GM21381 (cell line): ENCODE data around the gene EXOC3.
A peak's percentile ranks its signal among the peaks of the same experiment; 100 is the strongest.
"Not testable (repeated sequence)": the region's sequence is repeated elsewhere in the genome, so short reads cannot be mapped to it uniquely, and the experiment has no call there.

Source experiments
- ATAC-seq: cut with Tn5 transposase; IDR thresholded peaks from one replicate; pipeline ENCODE4 v1.9.1; 2021; ENCODE audit warnings: mild to moderate bottlenecking, moderate library complexity; ENCODE audit not compliant: unreplicated experiment

The EXOC3 gene

DNA sequence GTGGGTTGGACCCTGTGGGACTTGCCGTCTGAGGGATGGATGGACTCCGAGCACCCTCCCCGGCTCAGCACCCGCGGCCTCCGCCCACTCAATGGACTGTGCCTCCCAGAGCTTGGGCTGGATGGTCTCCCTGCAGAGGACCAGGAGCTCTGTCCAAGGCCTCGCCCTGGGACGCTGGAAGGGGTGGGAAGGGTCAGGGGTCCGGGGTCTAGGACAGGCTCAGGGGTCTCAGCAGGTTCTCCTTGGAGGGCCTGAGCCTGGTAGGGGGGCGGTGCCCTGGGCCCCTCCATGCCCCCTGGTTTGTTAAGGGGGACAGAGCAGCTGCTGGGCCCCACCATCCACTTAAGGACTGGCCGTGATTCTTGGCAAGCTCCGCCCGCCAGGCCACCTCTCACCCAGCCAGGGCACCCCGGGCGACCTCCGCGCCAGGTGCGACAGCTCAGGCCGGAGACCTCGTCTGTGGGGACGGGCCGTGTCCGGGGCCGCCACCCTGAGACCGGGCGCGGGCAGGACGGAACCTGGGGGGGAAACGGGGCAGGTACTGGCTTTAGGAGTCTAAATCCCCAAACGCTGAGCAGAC lies 29.2 kb downstream of the EXOC3 start:
- peak; percentile 11 for ATAC-seq

DNA sequence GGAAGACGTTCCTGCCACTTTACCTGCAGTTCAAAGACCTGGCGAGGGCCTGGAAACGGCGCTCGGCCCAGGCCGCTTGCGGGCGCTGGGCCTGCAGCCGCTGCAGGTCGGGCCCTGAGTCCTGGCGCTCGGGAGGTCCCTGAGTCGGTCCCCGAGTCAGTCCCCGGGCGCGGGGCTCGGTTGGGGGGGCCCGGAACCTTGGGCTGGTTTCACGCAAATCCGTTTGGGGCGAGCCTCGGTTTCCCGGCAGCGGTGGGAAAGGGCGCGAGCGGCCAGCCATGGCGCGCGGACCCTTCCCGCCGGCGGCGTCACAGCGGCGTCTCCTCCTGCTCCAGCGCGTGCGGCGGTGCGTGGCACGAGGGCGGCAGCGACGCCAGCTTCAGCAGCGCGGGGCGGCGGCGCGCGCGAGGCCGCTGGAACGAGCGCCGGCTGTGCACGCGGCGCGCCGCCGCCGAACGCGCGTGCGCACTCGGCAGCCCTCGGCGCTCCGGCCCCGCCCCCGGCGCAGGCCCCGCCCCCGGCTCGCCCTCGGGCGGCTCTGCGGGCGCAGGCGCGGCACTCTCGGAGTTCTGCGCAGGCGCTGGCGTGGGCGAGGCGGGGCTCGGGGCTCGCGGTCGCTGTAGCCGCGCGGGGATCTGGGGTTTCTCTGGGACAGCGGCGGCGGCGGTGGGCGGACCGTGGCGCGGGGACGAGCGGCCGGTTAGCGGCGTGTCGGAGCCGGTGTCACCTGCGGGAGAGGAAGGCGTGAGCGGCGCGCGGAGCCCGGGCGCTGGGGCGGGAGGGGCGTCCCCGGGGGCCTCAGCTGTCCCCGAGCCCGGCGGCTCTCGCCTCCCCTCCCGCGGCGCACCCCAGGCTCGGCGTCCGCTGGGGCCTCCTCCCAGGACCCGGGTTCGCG lies 29.9 kb downstream of the EXOC3 start:
- peak; percentile 74 for ATAC-seq

DNA sequence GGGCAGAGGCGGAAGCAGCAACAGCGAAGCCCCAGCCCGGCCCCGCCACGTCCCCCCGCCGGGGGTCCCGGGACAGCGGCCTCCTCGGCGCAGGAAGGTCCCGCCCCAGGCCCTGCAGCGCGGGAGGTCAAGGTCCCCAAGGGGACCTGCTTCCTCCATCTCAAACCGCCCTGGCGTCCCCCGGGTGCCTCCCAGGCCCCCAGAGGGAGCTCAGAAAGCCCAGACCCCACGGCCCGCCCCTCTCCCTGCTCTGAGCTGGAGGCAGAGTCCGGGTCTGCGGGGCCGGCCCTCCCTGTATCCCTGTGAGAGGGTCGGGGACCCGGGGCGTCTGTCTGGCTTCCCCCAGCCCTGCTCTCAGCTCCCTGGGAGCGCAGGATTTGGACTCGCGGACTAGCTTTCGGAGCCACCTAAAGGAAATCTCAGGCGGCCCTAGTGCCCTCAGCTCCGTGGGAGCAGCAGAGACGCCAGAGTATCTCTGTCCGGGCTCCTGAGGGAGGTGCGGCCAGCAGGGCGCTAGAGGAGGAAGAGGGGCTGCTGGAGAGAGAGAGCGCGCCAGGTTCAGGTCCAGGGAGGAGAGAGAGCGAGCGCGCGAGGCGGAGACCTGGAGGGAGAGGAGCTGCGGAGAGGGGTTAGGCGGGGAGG lies 30.7 kb downstream of the EXOC3 start:
- ATAC-seq, result peak; percentile 14

DNA sequence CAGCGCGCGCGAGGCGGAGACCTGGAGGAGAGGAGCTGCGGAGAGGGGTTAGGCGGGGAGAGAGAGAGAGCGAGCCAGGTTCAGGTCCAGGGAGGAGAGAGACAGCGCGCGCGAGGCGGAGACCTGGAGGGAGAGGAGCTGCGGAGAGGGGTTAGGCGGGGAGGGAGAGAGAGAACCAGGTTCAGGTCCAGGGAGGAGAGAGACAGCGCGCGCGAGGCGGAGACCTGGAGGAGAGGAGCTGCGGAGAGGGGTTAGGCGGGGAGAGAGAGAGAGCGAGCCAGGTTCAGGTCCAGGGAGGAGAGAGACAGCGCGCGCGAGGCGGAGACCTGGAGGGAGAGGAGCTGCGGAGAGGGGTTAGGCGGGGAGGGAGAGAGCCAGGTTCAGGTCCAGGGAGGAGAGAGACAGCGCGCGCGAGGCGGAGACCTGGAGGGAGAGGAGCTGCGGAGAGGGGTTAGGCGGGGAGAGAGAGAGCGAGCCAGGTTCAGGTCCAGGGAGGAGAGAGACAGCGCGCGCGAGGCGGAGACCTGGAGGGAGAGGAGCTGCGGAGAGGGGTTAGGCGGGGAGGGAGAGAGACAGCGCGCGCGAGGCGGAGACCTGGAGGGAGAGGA lies 31.4 kb downstream of the EXOC3 start:
- ATAC-seq, result not testable (repeated sequence)

DNA sequence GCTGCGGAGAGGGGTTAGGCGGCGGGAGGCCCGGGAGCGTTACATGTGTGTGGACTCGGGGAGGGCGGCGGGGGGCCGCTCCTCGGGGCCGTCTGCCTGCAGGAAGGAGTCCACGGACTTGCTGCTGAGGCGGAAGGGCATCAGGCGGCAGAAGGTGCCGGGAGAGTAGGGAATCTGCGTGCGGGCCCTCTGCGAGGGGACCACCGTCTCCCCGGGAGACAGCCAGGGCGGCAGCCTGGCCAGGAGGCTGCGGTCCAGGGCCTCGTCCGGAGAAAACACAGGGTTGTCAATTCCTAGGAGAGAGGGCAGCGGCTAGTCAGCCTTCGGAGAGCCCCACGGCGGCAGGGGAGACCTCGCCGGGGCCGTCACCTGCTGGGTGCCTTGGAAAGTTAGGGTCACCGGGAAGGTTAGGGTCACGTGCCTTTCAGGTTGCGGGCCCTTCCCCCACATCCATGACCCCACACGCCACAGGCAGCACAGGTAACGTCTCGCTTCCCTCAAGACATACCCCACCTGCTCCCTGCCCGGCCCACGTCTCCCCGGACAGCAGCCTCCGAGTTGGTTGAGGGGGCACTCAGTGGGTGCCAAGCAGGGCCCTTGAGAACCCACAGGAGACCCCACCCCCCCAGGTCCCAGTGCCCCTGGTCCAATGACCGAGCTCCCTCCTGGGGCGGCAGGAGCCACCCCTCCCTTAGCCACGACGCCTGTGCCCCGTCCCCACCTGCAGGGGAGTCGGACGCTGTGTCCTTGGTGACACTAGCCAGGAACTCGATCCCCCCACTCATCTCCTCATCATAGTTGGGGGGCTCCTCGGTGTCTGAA lies 32.1 kb downstream of the EXOC3 start:
- no peak for ATAC-seq

DNA sequence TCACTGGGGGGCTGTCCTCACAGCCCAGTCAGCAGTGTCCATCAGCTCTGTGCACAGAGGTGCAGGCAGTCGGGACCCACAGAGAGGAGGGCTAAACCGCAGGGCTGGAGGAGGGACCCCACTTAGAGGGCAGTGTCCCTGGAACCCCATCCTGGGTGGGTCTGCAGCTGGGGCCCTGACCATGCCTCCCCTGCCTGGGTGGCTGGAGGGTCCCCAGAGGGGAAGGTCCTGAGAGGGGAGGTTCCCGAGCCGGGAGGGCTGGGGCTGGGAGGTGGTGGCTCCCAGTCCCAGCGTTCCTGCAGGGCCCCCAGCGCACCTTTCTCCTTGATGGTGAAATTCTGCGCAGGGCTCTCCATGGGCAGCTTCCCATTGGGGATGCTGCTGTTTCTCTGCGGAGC lies 32.7 kb downstream of the EXOC3 start:
- ATAC-seq, result no peak

DNA sequence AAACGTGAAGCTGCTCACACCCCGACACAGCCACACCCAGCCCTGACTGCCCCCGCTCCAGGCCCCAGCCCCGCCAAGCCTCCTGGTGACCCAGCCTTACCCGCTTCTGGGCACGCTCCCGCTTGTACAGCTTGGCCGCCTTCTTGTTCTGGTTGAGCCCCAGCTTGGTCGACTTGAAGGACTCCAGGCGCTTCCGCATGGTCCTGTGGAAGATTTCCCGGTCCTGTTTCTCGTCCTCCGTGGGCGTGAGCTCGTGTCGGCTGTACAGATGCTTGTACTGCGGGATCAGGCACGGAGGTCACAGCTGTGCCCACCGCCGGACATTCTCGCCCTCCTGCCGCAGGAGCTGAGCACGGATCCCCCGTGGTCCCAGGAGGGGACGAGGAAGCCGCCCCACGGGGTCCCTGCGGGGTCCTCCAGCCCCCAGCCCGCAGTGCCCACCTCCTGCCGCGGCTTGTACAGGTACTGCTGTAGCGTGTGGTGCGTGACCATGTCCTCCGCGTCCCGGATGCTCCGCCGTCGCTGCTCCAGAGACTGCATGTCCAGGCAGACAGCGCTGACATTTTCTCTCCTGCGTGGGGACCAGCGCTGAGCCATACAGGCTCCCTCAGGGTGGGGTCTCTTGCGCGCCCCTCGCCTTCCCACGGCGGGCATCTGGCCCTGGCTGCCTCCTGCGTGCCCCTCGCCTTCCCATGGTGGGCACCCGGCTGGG lies 33.3 kb downstream of the EXOC3 start:
- ATAC-seq, result no peak

DNA sequence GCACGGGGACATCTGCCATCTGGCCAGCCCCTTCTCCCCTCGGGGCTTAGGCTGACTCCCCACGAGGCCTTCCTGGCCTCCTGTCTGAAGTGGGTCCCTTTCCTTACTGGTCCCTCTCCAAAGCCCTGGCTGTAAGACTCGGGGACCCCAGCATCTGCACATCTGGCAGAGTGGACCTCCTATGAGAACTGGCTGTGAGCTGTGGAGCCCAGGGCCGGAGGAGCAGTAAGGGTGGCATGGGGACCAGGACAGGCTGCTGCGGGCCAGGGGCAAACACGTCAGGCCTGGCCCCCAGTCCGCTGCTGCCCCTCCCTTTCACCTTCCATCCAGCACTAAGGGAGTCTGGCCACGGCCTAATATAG lies 33.8 kb downstream of the EXOC3 start:
- no peak for ATAC-seq

DNA sequence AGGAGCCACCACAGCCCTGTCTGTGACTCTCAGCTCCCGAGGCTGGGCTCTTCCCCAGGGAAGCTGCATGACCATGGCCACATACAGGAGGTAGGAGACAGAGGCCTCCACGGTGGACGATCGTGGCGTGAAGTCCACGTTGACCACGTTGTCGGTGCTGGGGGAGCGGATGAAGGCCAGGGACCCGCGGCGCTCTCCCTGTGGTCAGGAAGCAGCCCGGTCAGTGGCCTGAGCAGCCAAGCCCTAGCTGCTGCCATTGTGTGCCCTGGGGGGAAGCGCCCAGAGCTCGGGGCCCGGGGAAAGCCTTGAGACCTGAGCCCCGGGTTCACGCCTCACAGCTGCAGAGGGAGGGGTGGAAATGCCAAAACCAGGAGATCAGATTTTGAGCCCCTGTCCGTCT lies 34.3 kb downstream of the EXOC3 start:
- ATAC-seq, result no peak

DNA sequence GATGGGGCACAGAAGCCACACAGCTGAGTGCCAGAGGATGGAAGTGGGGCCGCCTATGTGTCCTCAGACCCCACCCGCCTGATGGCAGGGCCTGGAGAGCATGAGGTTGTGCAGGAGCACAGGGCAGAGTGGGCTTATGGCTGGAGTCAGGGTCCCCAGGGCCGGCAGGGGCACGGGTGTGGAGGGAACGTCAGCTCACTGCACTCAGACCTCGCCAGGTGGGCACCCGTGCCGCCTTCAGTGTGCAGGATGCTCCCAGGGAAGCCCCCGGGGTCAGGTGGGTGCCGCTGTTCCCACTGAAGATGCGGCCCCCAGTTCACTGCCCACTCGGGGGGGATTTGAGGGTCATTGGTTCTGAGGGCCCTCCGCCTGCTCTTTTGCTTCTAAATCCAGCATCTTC lies 34.9 kb downstream of the EXOC3 start:
- ATAC-seq, result no peak

DNA sequence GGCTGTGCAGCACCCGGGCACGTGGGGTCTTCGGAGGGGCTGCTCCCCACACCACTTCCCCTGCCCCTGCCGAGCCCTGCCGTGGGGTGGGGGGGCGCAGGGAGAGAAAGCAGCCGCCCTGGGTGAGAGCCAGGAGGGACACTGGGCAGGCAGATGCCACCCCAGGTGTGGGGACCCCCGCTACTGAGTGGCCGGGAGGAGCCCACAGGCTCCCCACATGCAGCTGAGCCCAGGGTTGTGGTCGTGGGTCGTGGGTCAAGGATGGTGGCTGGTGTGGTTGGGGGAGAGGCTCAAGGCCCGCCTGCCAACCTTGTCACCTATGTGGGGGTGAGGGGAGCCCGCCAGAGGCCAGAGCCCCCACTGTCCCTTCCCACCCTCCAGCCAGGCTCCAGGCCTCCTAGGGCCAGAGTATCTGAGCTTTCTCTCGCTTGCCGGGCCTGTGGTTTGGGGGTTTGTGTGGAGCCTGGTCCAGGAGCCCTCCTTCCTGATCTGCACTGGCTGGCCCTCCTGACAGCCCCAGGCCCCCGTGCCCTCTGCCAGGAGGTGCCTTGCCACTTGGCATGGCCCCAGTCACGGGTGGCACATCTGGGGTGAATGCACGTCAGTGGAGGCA lies 35.5 kb downstream of the EXOC3 start:
- no peak for ATAC-seq

DNA sequence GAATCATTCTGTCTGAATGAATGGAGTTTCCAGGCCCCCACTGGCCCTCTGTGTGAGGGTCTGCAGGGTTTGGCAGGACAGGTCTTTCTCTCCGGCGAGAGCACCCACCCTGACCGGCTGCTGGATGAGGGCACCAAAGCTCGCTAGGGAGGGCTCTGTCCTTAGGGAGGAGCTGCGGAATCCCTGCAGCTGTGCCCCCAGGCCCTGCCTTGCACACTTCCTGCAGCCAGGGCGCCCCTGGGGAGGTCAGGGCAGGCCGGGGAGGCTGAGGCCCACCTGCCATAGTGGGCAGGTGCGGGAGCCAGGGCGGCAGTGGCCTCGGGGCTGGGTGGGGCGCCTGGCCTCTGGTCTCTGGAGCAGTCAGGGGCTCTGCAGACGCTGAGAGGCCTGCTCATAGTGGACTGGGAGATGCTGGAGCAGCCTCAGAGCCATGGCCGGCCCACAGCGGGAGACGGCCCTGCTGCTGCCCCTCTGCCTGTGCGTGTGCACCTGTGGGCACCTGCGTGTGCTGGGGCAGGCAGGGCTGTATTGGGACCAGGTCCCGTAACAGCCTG lies 36.1 kb downstream of the EXOC3 start:
- ATAC-seq, result no peak

DNA sequence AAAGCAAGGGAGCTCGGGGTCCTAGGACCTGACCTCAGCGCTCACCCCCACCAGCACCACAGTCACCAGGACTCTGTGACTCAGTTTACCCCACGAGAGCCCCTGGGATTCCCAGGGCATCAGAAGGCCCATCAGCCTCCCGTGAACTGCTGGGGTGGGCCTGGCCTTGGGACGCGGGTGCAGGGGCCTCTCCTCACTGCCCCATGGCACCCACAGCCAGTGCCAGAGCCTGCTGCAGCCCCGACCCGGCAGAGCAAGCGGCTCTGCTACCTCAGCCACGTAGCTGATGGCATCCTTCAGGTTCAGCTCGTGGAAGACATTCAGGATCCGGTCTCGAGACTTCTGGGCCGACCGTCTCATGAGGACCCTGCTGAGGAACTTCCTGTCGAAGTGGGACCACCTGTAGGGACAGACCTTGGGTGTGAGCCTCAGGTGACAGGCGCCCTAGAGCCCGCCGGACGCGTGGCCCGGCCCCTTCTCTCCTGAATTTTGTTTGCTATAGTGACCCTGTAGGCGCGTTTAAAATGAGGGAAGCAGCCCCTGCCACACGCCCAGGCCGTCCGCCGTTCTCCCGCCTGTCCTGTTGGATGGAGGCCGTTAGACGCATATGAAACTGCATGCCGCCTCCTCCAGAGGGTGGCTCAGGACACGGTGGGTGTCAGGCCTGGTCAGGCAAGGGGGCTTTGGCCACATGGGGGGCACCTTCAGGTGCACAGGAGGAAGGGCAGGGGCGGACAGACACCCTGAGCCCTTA lies 36.8 kb downstream of the EXOC3 start:
- ATAC-seq, result no peak

DNA sequence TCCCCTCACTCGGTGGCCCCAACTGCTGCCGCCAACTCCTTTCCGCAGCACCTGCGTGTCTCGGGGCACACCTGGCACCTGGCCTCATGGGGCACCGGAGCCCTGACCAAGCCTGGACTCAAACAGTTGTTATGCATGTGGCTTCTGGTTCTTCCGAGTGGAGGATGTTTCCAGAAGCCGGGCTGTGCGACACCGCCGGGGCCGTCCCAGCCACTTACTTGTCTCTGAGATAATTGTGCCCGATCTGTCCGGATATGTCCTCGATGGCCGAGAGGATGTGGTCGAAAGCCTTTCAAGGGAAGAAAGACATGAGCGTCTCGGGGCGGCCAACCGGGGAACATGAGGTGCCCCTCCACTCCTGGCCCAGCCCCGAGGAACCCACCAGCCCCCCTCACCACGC lies 38.4 kb downstream of the EXOC3 start:
- ATAC-seq, result no peak

DNA sequence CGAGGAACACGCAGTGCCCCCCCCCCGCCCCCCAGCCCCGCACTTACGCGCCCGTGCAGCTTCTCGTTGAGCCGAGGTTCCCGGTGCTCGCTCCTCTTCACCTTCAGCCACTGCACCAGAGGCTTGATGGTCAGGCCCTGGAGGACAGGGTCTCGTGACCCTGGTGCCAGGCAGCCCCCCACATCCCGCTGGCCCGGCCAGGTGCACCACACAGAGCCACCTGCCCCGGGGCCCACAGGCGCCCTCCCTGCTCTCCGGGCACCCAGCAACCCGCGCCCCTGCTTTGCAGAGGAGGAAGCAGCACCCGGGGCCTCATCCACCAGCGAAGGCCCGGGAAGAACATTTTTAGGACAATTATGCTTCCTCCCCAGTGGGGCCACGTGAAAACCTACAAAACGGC lies 39.0 kb downstream of the EXOC3 start:
- ATAC-seq, result no peak

DNA sequence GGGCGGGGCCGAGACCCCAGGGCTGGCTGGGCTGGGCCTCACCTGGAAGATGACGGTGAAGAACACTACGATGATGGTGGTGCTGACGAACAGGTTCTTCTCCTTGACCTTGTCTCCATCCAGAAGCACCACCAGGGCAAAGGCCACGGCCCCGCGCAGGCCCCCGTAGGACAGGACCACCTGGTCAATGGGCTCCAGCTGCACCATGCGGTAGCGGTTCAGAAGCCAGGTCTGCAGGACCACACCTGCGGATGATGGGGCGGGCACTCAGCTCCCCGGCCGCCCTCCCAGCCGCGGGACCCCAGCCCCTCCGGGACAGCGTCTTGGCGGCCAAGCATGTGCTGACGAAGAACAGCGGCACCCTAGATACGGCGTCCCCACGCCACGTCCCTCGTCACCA lies 39.5 kb downstream of the EXOC3 start:
- ATAC-seq, result no peak

DNA sequence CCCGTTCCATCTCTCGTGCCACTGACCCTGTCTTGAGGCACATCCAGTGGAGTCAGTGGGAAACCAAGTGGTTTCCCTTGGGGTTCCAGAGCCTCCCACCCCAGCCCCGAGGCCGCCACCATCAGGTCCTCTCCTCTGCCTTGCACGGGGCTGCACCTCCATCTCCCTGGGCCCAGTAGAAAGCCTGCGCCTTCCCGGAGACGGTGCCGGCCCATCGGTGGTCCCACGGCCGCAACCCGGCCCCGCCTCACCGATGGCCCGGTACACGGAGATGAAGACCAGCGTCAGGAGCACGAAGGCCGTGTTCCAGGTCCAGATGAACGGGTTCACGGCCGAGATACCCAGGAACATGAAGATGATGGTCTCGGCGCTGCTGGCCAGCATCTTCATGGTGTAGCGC lies 40.0 kb downstream of the EXOC3 start:
- no peak for ATAC-seq

DNA sequence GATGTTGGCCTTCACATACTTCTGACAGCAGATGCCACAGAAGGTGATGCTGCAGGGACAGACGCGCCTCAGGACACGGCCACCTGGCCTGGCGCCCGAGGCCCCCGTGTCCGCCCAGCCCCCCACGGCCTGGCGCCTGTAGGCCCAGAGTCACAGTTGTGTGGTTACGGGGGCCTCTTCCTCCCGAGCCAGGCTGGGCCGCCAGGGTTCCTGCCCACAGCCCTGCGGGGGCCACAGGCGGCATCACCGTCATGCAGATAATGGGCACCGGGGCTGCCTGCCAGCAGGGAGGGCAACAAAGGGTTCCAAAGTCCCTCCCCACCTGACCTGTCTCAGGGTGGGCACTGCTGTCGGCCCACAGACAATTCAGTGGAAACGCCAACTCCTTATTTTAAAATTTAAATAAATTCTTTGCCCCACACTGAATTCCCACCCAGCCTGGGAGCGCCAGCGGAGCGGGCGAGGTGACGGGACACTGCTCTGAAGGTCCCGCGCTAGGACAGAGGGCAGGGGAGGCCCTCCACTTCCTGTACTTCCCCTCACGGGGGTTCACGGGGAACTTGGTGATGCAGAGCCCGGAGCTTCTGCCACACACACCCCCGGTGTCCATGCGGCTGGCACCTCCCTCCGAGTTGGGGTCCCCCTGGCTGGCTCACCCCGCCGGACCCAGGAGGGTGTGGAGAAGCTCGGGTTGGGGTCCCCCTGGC lies 40.6 kb downstream of the EXOC3 start:
- ATAC-seq, result no peak
